OCI-LY7 (cell line): ENCODE data around the gene NAPSA. TPM values are rescaled to one million over a fixed set of nuclear protein-coding genes. Genes with fewer than 3 reads are reported as not detected.
A peak's percentile ranks its signal among the peaks of the same experiment; 100 is the strongest.

Experiments
- BruUV-seq: library from RNA; stranded (reverse); fragments of 400-500 nt; replicated peaks from 2 replicates; lab custom pipeline; 2021; lab: Mats Ljungman, UMichigan
- CTCF ChIA-PET: fragments of 300-600 bp; sonication (Branson Sonifier 250); formaldehyde crosslinking; loops from one replicate; lab custom pipeline; 2022; ENCODE audit warnings: antibody characterized with exemption; ENCODE audit not compliant: unreplicated experiment; lab: Charles Lee
- POLR2A ChIA-PET: fragments of 300-600 bp; sonication (Branson Sonifier 250); formaldehyde crosslinking; loops from one replicate; lab custom pipeline; 2022; ENCODE audit warnings: antibody characterized with exemption; lab: Charles Lee
- DNase-seq: peaks from one replicate; pipeline ENCODE4 v3.0.0-alpha.2; 2015; ENCODE audit warnings: low spot score
- H2AFZ ChIP-seq: fragments of 200-600 bp; sonication (generic), shearing (Covaris generic); 2 replicates; pipeline ENCODE4 v1.6.1; 2014; ENCODE audit warnings: mild to moderate bottlenecking, antibody characterized with exemption, low read length, moderate library complexity
- H3K27ac ChIP-seq: fragments of 200-600 bp; sonication (generic); 2 replicates; pipeline ENCODE4 v1.5.1; 2014; ENCODE audit warnings: mixed run types, low read depth, mild to moderate bottlenecking, moderate library complexity, low read length, inconsistent platforms; ENCODE audit not compliant: poor library complexity, severe bottlenecking
- H3K36me3 ChIP-seq: fragments of 200-600 bp; sonication (generic); 2 replicates; pipeline ENCODE4 v1.6.1; 2014; ENCODE audit warnings: mild to moderate bottlenecking, antibody characterized with exemption, low read length, moderate library complexity, mixed read lengths; ENCODE audit not compliant: insufficient read depth
- H3K4me1 ChIP-seq: fragments of 200-600 bp; sonication (generic); 2 replicates; pipeline ENCODE4 v1.5.1; 2014; ENCODE audit warnings: mild to moderate bottlenecking, low read length; ENCODE audit not compliant: insufficient read depth, poor library complexity, severe bottlenecking
- H3K4me2 ChIP-seq: fragments of 200-600 bp; sonication (generic); 2 replicates; pipeline ENCODE4 v1.6.1; 2014; ENCODE audit warnings: mild to moderate bottlenecking, low read length
- H3K4me3 ChIP-seq: fragments of 200-600 bp; sonication (generic); 2 replicates; pipeline ENCODE4 v1.5.1; 2014; ENCODE audit warnings: mild to moderate bottlenecking, low read depth, low read length; ENCODE audit not compliant: poor library complexity, severe bottlenecking
- H3K79me2 ChIP-seq: fragments of 200-600 bp; sonication (generic); 2 replicates; pipeline ENCODE4 v1.6.1; 2016; ENCODE audit warnings: low read depth, mild to moderate bottlenecking, low read length, moderate library complexity, mixed read lengths; ENCODE audit not compliant: insufficient read depth
- H3K9me2 ChIP-seq: fragments of 200-600 bp; sonication (generic); 2 replicates; pipeline ENCODE4 v1.6.1; 2016; ENCODE audit warnings: mild to moderate bottlenecking, low read length, mixed read lengths; ENCODE audit not compliant: insufficient read depth
- H3K9me3 ChIP-seq: fragments of 200-600 bp; sonication (generic); 2 replicates; pipeline ENCODE4 v1.6.1; 2014; ENCODE audit warnings: mild to moderate bottlenecking, mixed run types, low read length, mixed read lengths
- H4K20me1 ChIP-seq: fragments of 200-600 bp; sonication (generic); 2 replicates; pipeline ENCODE4 v1.6.1; 2014; ENCODE audit warnings: mild to moderate bottlenecking, antibody characterized with exemption, low read length, moderate library complexity, mixed read lengths; ENCODE audit not compliant: insufficient read depth
- EZH2phosphoT487 ChIP-seq: fragments of 200-600 bp; sonication (generic); IDR thresholded peaks from 2 replicates; pipeline ENCODE4 v1.6.1; 2018; ENCODE audit warnings: low read depth, borderline replicate concordance, mild to moderate bottlenecking, mixed run types, antibody characterized with exemption, low read length, moderate library complexity, mixed read lengths
- intact Hi-C: fragments of 100-400 bp; cut with micrococcal nuclease; formaldehyde crosslinking; loops from one replicate; pipeline ENCODE4 v1.10.0; 2022; ENCODE audit not compliant: unreplicated experiment
- total RNA-seq, 2 experiments: library from RNA; depleted of rRNA in 1 of 2; stranded (reverse); fragments of >200 nt in 1 of 2; shearing (Covaris generic) in 1 of 2; gene quantifications; 2 replicates each; pipeline ENCODE4 v1.2.3, GENCODE V29; 2014 to 2022
- TF ChIP-seq, protein P1 (sequence below): fragments of 200-600 bp; sonication (generic); conservative IDR thresholded peaks from 2 replicates; pipeline ENCODE4 v1.5.1; 2014; ENCODE audit warnings: mild to moderate bottlenecking, antibody characterized with exemption, low read length, moderate library complexity, mixed read lengths

NAPSA gene
- total RNA-seq, 2 experiments from 2014 or later: 5.7 to 30.1 TPM

GRCh38 chr19:50334741-50335421 is 30.6 kb downstream of the NAPSA start:
- POLR2A ChIA-PET: interaction anchor here (1.1 kb wide), 1 partner anchor 16 kb away, joined by 3 read pairs; no protein-coding TSS in a partner anchor
- TF ChIP-seq, protein P1, sequence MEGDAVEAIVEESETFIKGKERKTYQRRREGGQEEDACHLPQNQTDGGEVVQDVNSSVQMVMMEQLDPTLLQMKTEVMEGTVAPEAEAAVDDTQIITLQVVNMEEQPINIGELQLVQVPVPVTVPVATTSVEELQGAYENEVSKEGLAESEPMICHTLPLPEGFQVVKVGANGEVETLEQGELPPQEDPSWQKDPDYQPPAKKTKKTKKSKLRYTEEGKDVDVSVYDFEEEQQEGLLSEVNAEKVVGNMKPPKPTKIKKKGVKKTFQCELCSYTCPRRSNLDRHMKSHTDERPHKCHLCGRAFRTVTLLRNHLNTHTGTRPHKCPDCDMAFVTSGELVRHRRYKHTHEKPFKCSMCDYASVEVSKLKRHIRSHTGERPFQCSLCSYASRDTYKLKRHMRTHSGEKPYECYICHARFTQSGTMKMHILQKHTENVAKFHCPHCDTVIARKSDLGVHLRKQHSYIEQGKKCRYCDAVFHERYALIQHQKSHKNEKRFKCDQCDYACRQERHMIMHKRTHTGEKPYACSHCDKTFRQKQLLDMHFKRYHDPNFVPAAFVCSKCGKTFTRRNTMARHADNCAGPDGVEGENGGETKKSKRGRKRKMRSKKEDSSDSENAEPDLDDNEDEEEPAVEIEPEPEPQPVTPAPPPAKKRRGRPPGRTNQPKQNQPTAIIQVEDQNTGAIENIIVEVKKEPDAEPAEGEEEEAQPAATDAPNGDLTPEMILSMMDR: no peak
- no peak overlapping the region for H2AFZ ChIP-seq
- H3K27ac ChIP-seq: peak overlapping the region; percentile 52
- H3K36me3 ChIP-seq: peaks cover 78% of the 10 kb centered on the region
- peaks cover 44% of the 10 kb centered on the region for H3K79me2 ChIP-seq
- H4K20me1 ChIP-seq: no peaks in the 10 kb centered on the region
- no peak overlapping the region for H3K4me3 ChIP-seq
- no peak overlapping the region for H3K4me2 ChIP-seq
- DNase-seq: no peak
- CTCF ChIA-PET: no interaction called here
- BruUV-seq: no TSS peak
- H3K9me2 ChIP-seq: no peaks in the 10 kb centered on the region
- intact Hi-C loops: no loop called here
- H3K4me1 ChIP-seq: peaks cover 65% of the 10 kb centered on the region
- peaks cover 11% of the 10 kb centered on the region for H3K9me3 ChIP-seq

GRCh38 chr19:50333737-50334617 is 31.5 kb downstream of the NAPSA start:
- CTCF ChIA-PET: no interaction called here
- H3K4me1 ChIP-seq: peaks cover 58% of the 10 kb centered on the region
- peak overlapping the region; percentile 95 for H3K4me2 ChIP-seq
- peaks cover 2% of the 10 kb centered on the region for H3K9me3 ChIP-seq
- H3K27ac ChIP-seq: peak overlapping the region; percentile 79
- H2AFZ ChIP-seq: no peak overlapping the region
- no TSS peak for BruUV-seq
- intact Hi-C loops: no loop called here
- H4K20me1 ChIP-seq: no peaks in the 10 kb centered on the region
- H3K79me2 ChIP-seq: peaks cover 35% of the 10 kb centered on the region
- peak; percentile 78 for DNase-seq
- peak overlapping the region; percentile 68 for H3K4me3 ChIP-seq
- TF ChIP-seq, protein P1: no peak
- TF ChIP-seq EZH2phosphoT487: no peak
- H3K9me2 ChIP-seq: no peaks in the 10 kb centered on the region
- H3K36me3 ChIP-seq: peaks cover 69% of the 10 kb centered on the region
- POLR2A ChIA-PET: interaction anchor here (0.8 kb wide), 1 partner anchor 10 kb away, joined by 3 read pairs; no protein-coding TSS in a partner anchor
